CD4-positive, alpha-beta memory T cell (primary cell): ENCODE data around the gene SMIM8. TPM values are rescaled to one million over a fixed set of nuclear protein-coding genes. Genes with fewer than 3 reads are reported as not detected.

Source experiments
- CTCF ChIA-PET: fragments of 350-600 bp; sonication (Branson Sonifier 250); formaldehyde crosslinking; loops from one replicate; lab custom pipeline; 2021; ENCODE audit warnings: inconsistent platforms; ENCODE audit not compliant: partially characterized antibody; lab: Charles Lee
- POLR2A ChIA-PET: fragments of 350-600 bp; sonication (Branson Sonifier 250); formaldehyde crosslinking; loops from one replicate; lab custom pipeline; 2021; ENCODE audit not compliant: partially characterized antibody; lab: Charles Lee
- DNase-seq, 5 donors: peaks; one replicate each; pipeline versions ENCODE4 v3.0.0 to v3.0.0-alpha.2; 2020 to 2022; ENCODE audit warnings: mixed read lengths in 1 of 5
- H3K27ac ChIP-seq: one replicate; pipeline ENCODE4 v1.7.0; 2013; ENCODE audit warnings: low read depth, low read length
- H3K27me3 ChIP-seq: 2 replicates; pipeline ENCODE4 v1.7.0; 2013; ENCODE audit warnings: mild to moderate bottlenecking, low read length, moderate library complexity; ENCODE audit not compliant: insufficient read depth
- H3K36me3 ChIP-seq: 2 replicates; pipeline ENCODE4 v1.7.0; 2013; ENCODE audit warnings: mild to moderate bottlenecking, low read length, moderate library complexity; ENCODE audit not compliant: insufficient read depth
- H3K4me1 ChIP-seq: 2 replicates; pipeline ENCODE4 v1.7.0; 2013; ENCODE audit warnings: mild to moderate bottlenecking, low read length, moderate library complexity; ENCODE audit not compliant: insufficient read depth
- H3K4me3 ChIP-seq, 2 donors: one replicate each; pipeline ENCODE4 v1.7.0; 2013; ENCODE audit warnings: low read length in 2 of 2, mild to moderate bottlenecking in 1 of 2
- H3K9me3 ChIP-seq, 2 donors: one replicate each; pipeline ENCODE4 v1.7.0; 2013; ENCODE audit warnings: low read length in 2 of 2, control low read depth in 1 of 2; ENCODE audit not compliant: control insufficient read depth in 1 of 2
- H3K27ac Mint-ChIP-seq, 7 donors: one replicate each; pipeline ENCODE4 v1.8.0; 2020 to 2021; ENCODE audit warnings: mixed read lengths in 7 of 7, mild to moderate bottlenecking in 6 of 7, inconsistent platforms in 3 of 7, moderate library complexity in 3 of 7
- H3K27me3 Mint-ChIP-seq, 2 donors: one replicate each; pipeline ENCODE4 v1.8.0; 2020 to 2021; ENCODE audit warnings: mixed read lengths in 2 of 2
- H3K36me3 Mint-ChIP-seq, 2 donors: one replicate each; pipeline ENCODE4 v1.8.0; 2020 to 2021; ENCODE audit warnings: mixed read lengths in 2 of 2, inconsistent platforms in 1 of 2, mild to moderate bottlenecking in 1 of 2
- H3K4me1 Mint-ChIP-seq, 4 donors: one replicate each; pipeline ENCODE4 v1.8.0; 2020 to 2021; ENCODE audit warnings: mixed read lengths in 4 of 4, mild to moderate bottlenecking in 1 of 4
- H3K4me3 Mint-ChIP-seq, 8 donors: one replicate each; pipeline ENCODE4 v1.8.0; 2020 to 2021; ENCODE audit warnings: mixed read lengths in 8 of 8, mild to moderate bottlenecking in 7 of 8, moderate library complexity in 6 of 8, inconsistent platforms in 3 of 8
- H3K9me3 Mint-ChIP-seq, 8 donors: one replicate each; pipeline ENCODE4 v1.8.0; 2020 to 2021; ENCODE audit warnings: mixed read lengths in 8 of 8, mild to moderate bottlenecking in 5 of 8, inconsistent platforms in 3 of 8, moderate library complexity in 1 of 8
- intact Hi-C: fragments of 100-400 bp; cut with micrococcal nuclease; formaldehyde crosslinking; loops from one replicate; pipeline ENCODE4 v1.15.1; 2023
- polyA plus RNA-seq, 2 donors: library from polyadenylated mRNA; unstranded; fragments of 300-500 nt; fragmentation: Illumina TruSeq; gene quantifications; one replicate each; pipeline ENCODE4 v1.2.3, GENCODE V29; 2021
- total RNA-seq, 2 experiments: library from RNA; stranded (reverse); gene quantifications; one replicate each; pipeline ENCODE4 v1.2.3, GENCODE V29; 2021

The SMIM8 gene
- total and polyA plus RNA-seq, 4 experiments from 2014 or later: 11.1 to 19.4 (median 13.8) TPM

DNA sequence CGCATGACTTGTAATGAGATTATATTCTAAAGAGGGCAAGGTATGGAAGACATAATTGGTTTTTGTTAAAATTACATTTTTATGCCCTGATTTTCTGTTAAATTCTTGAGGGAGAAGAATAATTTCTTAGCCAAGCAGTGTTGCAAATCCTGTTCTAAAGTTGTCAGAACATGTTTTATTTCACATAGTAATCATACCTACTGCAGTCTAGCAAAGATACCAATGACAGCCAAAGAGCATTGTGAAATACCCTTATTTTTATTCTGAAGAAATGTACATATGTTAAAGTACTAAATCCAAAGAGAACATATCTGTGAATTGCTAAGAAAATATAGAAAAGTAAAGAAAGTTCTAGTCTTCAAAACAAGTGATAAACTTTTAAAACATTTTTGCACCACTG is 39.6 kb upstream of the SMIM8 start:
- H3K27me3 Mint-ChIP-seq: peaks cover 0 to 1% of the 10 kb centered on the region in 2 donors
- Histone ChIP-seq H3K4me1 (peaks cover 15% of the 10 kb centered on the region), H3K36me3 (no peaks in the 10 kb centered on the region), H3K9me3 (no peaks in the 10 kb centered on the region), H3K27me3 (no peaks in the 10 kb centered on the region), H3K4me3 (no peak overlapping the region), H3K27ac (no peak overlapping the region)
- H3K4me3 Mint-ChIP-seq: no peak overlapping the region
- H3K36me3 Mint-ChIP-seq: no peaks in the 10 kb centered on the region
- intact Hi-C loops: no loop called here
- DNase-seq: no peak
- peaks cover 14 to 31% (median 19%) of the 10 kb centered on the region in 4 donors for H3K4me1 Mint-ChIP-seq
- CTCF ChIA-PET: no interaction called here
- POLR2A ChIA-PET: no interaction called here
- H3K9me3 Mint-ChIP-seq: no peaks in the 10 kb centered on the region
- H3K27ac Mint-ChIP-seq: peak overlapping the region in 1 of 7 donors; percentile 2

DNA sequence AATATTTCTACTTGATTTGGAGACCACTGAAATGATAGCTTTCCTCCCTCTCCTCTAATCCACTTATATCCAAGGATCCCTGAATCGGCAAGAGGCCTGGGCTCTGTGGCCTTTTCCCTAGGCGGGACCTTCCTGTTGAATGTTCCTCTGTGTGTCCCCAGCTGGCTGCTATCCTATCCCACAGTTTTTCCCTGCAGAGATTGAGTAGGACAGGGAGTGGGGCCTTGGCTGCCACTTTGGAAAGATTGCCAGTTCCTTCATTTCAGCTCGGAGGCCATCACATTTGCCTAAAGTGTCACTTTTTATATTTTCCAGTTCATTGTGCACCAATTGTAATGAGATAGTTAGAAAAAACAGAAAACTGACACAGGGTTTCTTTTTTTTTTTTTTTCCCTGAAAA is 38.9 kb upstream of the SMIM8 start:
- POLR2A ChIA-PET: no interaction called here

DNA sequence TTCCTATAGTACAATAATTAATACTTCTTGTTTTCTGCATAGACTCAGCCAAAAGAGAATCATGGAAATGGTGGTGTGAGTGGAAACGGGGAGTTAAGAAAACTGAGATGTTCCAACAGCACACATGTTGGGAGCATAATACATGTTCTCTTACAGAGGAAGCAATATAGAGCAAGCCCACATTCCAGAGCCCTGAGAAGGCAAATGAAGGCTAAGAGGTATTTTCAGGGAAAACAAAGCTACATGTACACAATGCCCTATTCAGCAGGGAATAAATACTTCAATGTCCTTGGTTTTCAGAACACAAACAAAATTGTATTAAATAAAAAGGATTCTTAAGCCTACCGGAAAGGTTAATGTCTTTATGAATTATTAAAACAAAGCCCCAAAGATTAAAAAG is 35.1 kb upstream of the SMIM8 start:
- H3K36me3 ChIP-seq: no peaks in the 10 kb centered on the region
- Mint-ChIP-seq H3K36me3 (no peaks in the 10 kb centered on the region), H3K4me1 (peaks cover 0 to 1% (median under 1%) of the 10 kb centered on the region in 4 donors), H3K27ac (no peak overlapping the region), H3K9me3 (no peaks in the 10 kb centered on the region), H3K4me3 (no peak overlapping the region), H3K27me3 (peaks cover 7 to 17% of the 10 kb centered on the region in 2 donors)
- POLR2A ChIA-PET: no interaction called here
- CTCF ChIA-PET: no interaction called here
- intact Hi-C loops: no loop called here
- DNase-seq: no peak
- H3K9me3 ChIP-seq: no peaks in the 10 kb centered on the region
- no peaks in the 10 kb centered on the region for H3K27me3 ChIP-seq
- H3K27ac ChIP-seq: no peak overlapping the region
- H3K4me1 ChIP-seq: no peaks in the 10 kb centered on the region
- H3K4me3 ChIP-seq: no peak overlapping the region

More for the DNA sequence above, 38.9 kb upstream of the SMIM8 start:
- Mint-ChIP-seq H3K4me1 (peaks cover 14 to 26% (median 17%) of the 10 kb centered on the region in 4 donors), H3K36me3 (no peaks in the 10 kb centered on the region), H3K27ac (peak overlapping the region in 2 of 7 donors; percentile 52 to 53), H3K9me3 (no peaks in the 10 kb centered on the region), H3K27me3 (peaks cover under 1 to 1% of the 10 kb centered on the region in 2 donors), H3K4me3 (no peak overlapping the region)
- Histone ChIP-seq H3K36me3 (no peaks in the 10 kb centered on the region), H3K27ac (no peak overlapping the region), H3K4me1 (peaks cover 15% of the 10 kb centered on the region), H3K9me3 (no peaks in the 10 kb centered on the region), H3K27me3 (no peaks in the 10 kb centered on the region), H3K4me3 (no peak overlapping the region)
- CTCF ChIA-PET: no interaction called here
- no peak for DNase-seq
- intact Hi-C loops: no loop called here

- H3K9me3 ChIP-seq: no peaks in the 10 kb centered on the region
- no peak for DNase-seq
- H3K4me3 ChIP-seq: no peak overlapping the region
- Mint-ChIP-seq H3K27ac (no peak overlapping the region), H3K27me3 (peaks cover 11 to 24% of the 10 kb centered on the region in 2 donors), H3K36me3 (peaks cover 0 to 2% of the 10 kb centered on the region in 2 donors), H3K9me3 (no peaks in the 10 kb centered on the region), H3K4me1 (peaks cover 0 to 1% (median 0%) of the 10 kb centered on the region in 4 donors), H3K4me3 (no peak overlapping the region)
- no peaks in the 10 kb centered on the region for H3K36me3 ChIP-seq
- intact Hi-C loops: no loop called here
- ChIA-PET CTCF (no interaction called here), POLR2A (no interaction called here)
- no peaks in the 10 kb centered on the region for H3K27me3 ChIP-seq
- no peaks in the 10 kb centered on the region for H3K4me1 ChIP-seq
- H3K27ac ChIP-seq: no peak overlapping the region
Measured at GRCh38 chr6:87289571-87289970, 32.8 kb upstream of the SMIM8 start.

DNA sequence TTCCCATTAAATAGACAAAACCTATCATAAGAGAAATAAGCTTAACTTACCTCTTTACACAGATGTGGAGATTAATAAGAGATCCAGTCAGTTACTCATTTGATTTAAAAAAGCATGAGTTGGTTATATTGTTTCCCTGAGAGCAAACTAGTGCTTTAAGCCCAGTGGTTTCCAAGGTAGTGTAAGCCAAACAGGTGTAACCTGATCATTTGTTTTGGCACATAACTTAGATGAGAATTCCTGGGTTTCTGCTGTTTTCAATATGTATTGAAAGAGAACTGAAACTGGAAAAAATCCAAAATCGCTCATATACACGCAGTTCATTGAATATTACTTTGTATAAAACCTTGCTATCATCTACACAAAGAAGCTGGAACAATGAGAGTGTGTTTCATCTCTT is 30.5 kb upstream of the SMIM8 start:
- Histone ChIP-seq H3K36me3 (no peaks in the 10 kb centered on the region), H3K9me3 (no peaks in the 10 kb centered on the region), H3K4me1 (no peaks in the 10 kb centered on the region), H3K27ac (no peak overlapping the region), H3K4me3 (no peak overlapping the region), H3K27me3 (peaks cover 5% of the 10 kb centered on the region)
- POLR2A ChIA-PET: no interaction called here
- no peak for DNase-seq
- no peak overlapping the region for H3K27ac Mint-ChIP-seq
- peaks cover 14 to 36% of the 10 kb centered on the region in 2 donors for H3K27me3 Mint-ChIP-seq
- intact Hi-C loops: no loop called here
- CTCF ChIA-PET: interaction anchor here (1.3 kb wide), 1 partner anchor 12 kb away, joined by 3 read pairs; no protein-coding TSS in a partner anchor
- no peak overlapping the region for H3K4me3 Mint-ChIP-seq
- no peaks in the 10 kb centered on the region for H3K9me3 Mint-ChIP-seq
- no peaks in the 10 kb centered on the region for H3K4me1 Mint-ChIP-seq
- H3K36me3 Mint-ChIP-seq: peaks cover 0 to 2% of the 10 kb centered on the region in 2 donors

GRCh38 chr6:87293526-87293925 is 28.9 kb upstream of the SMIM8 start:
- H3K27ac ChIP-seq: no peak overlapping the region

GRCh38 chr6:87297119-87297518 is 25.3 kb upstream of the SMIM8 start:
- intact Hi-C loops: no loop called here
- Histone ChIP-seq H3K4me1 (no peaks in the 10 kb centered on the region), H3K27ac (no peak overlapping the region), H3K9me3 (no peaks in the 10 kb centered on the region), H3K4me3 (no peak overlapping the region), H3K27me3 (peaks cover 13% of the 10 kb centered on the region), H3K36me3 (no peaks in the 10 kb centered on the region)
- Mint-ChIP-seq H3K9me3 (peaks cover 0 to 4% (median under 1%) of the 10 kb centered on the region in 8 donors), H3K36me3 (peaks cover 0 to 6% of the 10 kb centered on the region in 2 donors), H3K27ac (no peak overlapping the region), H3K4me3 (no peak overlapping the region), H3K4me1 (no peaks in the 10 kb centered on the region), H3K27me3 (peaks cover 17 to 43% of the 10 kb centered on the region in 2 donors)
- ChIA-PET CTCF (no interaction called here), POLR2A (no interaction called here)
- no peak for DNase-seq

More at GRCh38 chr6:87293526-87293925, 28.9 kb upstream of the SMIM8 start:
- Mint-ChIP-seq H3K36me3 (peaks cover 0 to 2% of the 10 kb centered on the region in 2 donors), H3K27ac (no peak overlapping the region), H3K4me3 (no peak overlapping the region), H3K27me3 (peaks cover 15 to 44% of the 10 kb centered on the region in 2 donors), H3K9me3 (no peaks in the 10 kb centered on the region), H3K4me1 (no peaks in the 10 kb centered on the region)
- ChIA-PET POLR2A (no interaction called here), CTCF (no interaction called here)
- Histone ChIP-seq H3K36me3 (no peaks in the 10 kb centered on the region), H3K9me3 (no peaks in the 10 kb centered on the region), H3K27me3 (peaks cover 10% of the 10 kb centered on the region), H3K4me1 (no peaks in the 10 kb centered on the region), H3K4me3 (no peak overlapping the region)
- no peak for DNase-seq
- intact Hi-C loops: no loop called here
